ENCODE measurements around the gene TCFL5. TPM values are rescaled to one million over a fixed set of nuclear protein-coding genes. Genes with fewer than 3 reads are reported as not detected.

The TCFL5 gene
- total and polyA plus RNA-seq, 10 donors, result 4.1 to 8.8 (median 6.3) TPM

DNA sequence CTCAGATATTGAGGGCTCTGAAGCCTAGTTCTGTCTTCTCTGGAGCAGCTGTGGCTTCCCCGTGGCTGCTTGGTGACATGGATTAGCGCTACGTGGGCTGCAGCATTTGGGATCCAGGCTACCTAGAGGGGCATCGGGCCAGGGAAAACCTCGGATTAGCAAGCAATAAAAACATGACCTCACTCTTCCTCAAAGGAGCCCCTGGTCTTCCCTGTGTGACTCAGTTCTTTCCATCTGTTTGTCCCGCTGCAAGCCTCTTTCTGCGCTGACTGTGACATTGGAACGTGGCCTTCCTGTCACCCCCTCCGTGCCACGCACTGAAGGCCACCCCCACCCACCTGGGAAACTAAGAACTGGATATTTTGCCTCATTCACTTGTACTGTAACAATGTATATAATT lies 61.7 kb downstream of the TCFL5 start:
- no peak for DNase-seq
- H3K27ac ChIP-seq, result no peak overlapping the region
- no peaks in the 10 kb centered on the region for H3K9me3 ChIP-seq
- H3K27me3 ChIP-seq (replicated peaks in 1 of 7), result no peaks in the 10 kb centered on the region
- H3K36me3 ChIP-seq, result peaks cover 0 to 40% (median 37%) of the 10 kb centered on the region in 6 donors
- intact Hi-C loops (cut with DNase I; ENCODE audit: low total_unique reads), result no loop called here
- 86 to 93% (median 88%) methylated on average over 9 to 10 of the region's 10 CpGs for WGBS, 5 donors
- peaks cover 10 to 60% (median 35%) of the 10 kb centered on the region in 6 donors for H3K4me1 ChIP-seq
- TF ChIP-seq POLR2A (IDR thresholded peaks at IDR 0.05), result no peak
- H3K4me3 ChIP-seq, result no peak overlapping the region

DNA sequence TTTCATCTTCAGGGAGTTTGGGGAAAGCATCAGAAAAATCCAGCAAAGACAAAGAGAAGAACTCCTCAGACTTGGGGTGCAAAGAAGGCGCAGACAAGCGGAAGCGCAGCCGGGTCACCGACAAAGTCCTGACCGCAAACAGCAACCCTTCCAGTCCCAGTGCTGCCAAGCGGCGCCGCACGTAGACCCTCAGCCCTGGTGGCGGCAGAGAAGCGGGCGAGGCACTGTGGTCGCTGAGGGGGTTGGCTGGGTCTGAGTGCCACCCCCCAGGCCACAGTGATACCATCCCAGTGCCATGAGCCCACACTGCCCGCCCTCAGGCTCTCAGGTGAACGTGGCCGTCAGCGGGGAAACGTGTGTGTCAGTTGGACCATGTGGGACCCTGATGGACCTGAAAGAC lies 62.2 kb downstream of the TCFL5 start:
- Histone ChIP-seq H3K27ac (no peak overlapping the region), H3K9me3 (no peaks in the 10 kb centered on the region), H3K4me1 (peaks cover 11 to 64% (median 39%) of the 10 kb centered on the region in 6 donors), H3K4me3 (no peak overlapping the region), H3K36me3 (peaks cover 0 to 40% (median 37%) of the 10 kb centered on the region in 6 donors), H3K27me3 (replicated peaks in 1 of 7) (no peaks in the 10 kb centered on the region)
- TF ChIP-seq POLR2A (IDR thresholded peaks at IDR 0.05), result no peak
- peak in 1 of 3 donors; percentile 10 for TF ChIP-seq POLR2AphosphoS5 (IDR thresholded peaks at IDR 0.05)
- 95 to 99% (median 98%) methylated on average over 17 to 19 of the region's 19 CpGs for WGBS, 5 donors
- intact Hi-C loops (cut with DNase I; ENCODE audit: low total_unique reads), result no loop called here
- DNase-seq, result no peak

DNA sequence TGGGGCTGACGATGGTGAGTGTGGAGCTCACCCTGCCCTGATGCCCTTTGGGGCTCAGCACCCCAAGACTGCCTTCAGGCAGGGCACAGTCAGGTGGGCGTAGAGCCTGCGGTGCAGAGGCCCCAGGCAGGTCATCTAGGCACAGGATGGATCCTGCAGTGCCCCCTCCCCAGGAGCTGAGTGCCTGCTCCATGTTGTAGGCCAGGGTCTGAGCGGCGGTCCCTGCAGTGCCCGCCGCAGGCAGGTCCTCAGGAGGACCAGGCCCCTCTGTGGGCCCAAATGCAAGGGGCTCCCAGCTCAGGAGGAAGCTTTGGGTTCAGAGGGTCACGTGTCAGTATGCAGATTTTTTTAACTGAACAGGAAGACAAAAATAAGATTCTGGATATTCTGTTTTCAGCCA lies 62.6 kb downstream of the TCFL5 start:
- intact Hi-C loops (cut with DNase I; ENCODE audit: low total_unique reads), result no loop called here
- TF ChIP-seq POLR2AphosphoS5 (IDR thresholded peaks at IDR 0.05) (no peak), POLR2A (IDR thresholded peaks at IDR 0.05) (no peak)
- TF ChIP-seq, protein P1, sequence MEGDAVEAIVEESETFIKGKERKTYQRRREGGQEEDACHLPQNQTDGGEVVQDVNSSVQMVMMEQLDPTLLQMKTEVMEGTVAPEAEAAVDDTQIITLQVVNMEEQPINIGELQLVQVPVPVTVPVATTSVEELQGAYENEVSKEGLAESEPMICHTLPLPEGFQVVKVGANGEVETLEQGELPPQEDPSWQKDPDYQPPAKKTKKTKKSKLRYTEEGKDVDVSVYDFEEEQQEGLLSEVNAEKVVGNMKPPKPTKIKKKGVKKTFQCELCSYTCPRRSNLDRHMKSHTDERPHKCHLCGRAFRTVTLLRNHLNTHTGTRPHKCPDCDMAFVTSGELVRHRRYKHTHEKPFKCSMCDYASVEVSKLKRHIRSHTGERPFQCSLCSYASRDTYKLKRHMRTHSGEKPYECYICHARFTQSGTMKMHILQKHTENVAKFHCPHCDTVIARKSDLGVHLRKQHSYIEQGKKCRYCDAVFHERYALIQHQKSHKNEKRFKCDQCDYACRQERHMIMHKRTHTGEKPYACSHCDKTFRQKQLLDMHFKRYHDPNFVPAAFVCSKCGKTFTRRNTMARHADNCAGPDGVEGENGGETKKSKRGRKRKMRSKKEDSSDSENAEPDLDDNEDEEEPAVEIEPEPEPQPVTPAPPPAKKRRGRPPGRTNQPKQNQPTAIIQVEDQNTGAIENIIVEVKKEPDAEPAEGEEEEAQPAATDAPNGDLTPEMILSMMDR (IDR thresholded peaks at IDR 0.05 in 8 of 11, conservative IDR thresholded peaks at IDR 0.05 in 3 of 11), result no peak
- 88 to 95% (median 93%) methylated on average over 8 of the region's 8 CpGs for WGBS, 5 donors
- Histone ChIP-seq H3K36me3 (peaks cover 0 to 40% (median 37%) of the 10 kb centered on the region in 6 donors), H3K4me3 (no peak overlapping the region), H3K27me3 (replicated peaks in 1 of 7) (no peaks in the 10 kb centered on the region), H3K27ac (no peak overlapping the region), H3K9me3 (no peaks in the 10 kb centered on the region), H3K4me1 (peaks cover 8 to 62% (median 38%) of the 10 kb centered on the region in 6 donors)
- DNase-seq, result no peak

DNA sequence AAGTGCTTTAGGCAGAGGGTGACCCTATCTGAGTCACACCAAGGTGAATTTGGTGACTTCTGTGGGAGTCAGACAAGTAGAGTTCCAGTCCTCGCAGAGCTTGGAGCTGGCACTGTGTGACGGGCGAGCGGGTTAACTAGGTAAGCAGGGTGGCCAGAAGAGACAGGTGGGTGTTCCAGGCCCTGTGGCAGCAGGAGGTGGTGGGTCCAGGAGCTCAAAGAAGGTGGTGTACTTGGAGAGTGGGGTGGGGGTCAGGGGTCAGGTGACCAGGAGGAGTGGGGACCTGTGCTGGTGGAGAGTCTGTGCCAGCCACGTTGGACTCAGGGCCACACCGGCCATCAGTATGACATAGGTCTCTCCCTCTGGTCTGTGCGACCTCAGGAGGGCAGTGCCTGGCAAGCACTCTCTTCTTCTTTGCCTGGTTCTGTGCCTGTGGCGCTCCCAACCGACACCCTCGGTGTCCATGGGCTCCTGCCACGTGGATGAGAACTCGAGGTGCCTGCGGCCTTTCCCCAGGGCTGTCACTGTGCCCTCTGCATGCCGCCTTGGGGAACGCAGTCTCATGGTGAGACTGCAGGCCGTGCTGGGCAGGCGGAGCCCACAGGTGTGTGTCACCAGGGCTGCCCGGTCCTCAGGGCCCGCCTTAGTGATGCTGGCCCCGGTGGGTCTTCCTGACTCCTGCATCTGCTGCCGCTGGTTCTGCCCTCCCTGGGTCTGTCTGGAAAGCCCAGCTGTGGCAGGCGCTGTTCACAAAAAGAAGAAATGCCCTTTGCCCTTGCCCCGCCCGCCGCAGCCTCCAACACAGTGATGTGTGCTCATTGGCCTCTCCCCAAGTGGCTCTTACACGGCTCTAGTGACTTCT lies 63.7 kb downstream of the TCFL5 start:
- H3K27ac ChIP-seq, result peak overlapping the region in 4 of 8 donors; percentile 20 to 98 (median 93)
- intact Hi-C loops (cut with DNase I; ENCODE audit: low total_unique reads), result no loop called here

More for the DNA sequence above, 63.7 kb downstream of the TCFL5 start:
- no peak for DNase-seq
- Histone ChIP-seq H3K4me1 (peaks cover 5 to 62% (median 39%) of the 10 kb centered on the region in 6 donors), H3K9me3 (no peaks in the 10 kb centered on the region), H3K27me3 (replicated peaks in 1 of 7) (no peaks in the 10 kb centered on the region), H3K36me3 (peaks cover 0 to 40% (median 37%) of the 10 kb centered on the region in 6 donors), H3K4me3 (peak overlapping the region in 3 of 8 donors; percentile 59 to 73 (median 60))
- WGBS, 5 donors, result 88 to 92% (median 90%) methylated on average over 25 to 26 of the region's 26 CpGs
- TF ChIP-seq POLR2AphosphoS5 (IDR thresholded peaks at IDR 0.05) (no peak), POLR2A (IDR thresholded peaks at IDR 0.05) (no peak)
- TF ChIP-seq, protein P1 (IDR thresholded peaks at IDR 0.05 in 8 of 11, conservative IDR thresholded peaks at IDR 0.05 in 3 of 11), result no peak

Measured in spleen (tissue), 11 donors.